Activated CD4-positive, alpha-beta T cell treated with anti-CD3 and anti-CD28 coated beads, Interleukin-2, amount 10 ng/mL, durations not matched to agents 7 days and 5 days (primary cell): ENCODE measurements around the gene PKMYT1. TPM values are rescaled to one million over a fixed set of nuclear protein-coding genes. Genes with fewer than 3 reads are reported as not detected.

Experiments used
- CTCF ChIA-PET: fragments of 350-600 bp; sonication (Branson Sonifier 250); formaldehyde crosslinking; loops from one replicate; lab custom pipeline; 2021; ENCODE audit warnings: antibody characterized with exemption; lab: Charles Lee
- POLR2A ChIA-PET: fragments of 350-600 bp; sonication (Branson Sonifier 250); formaldehyde crosslinking; loops from one replicate; lab custom pipeline; 2021; ENCODE audit warnings: antibody characterized with exemption; lab: Charles Lee
- DNase-seq: peaks from one replicate; pipeline ENCODE4 v3.0.0-alpha.2; 2020
- H3K27ac Mint-ChIP-seq: one replicate; pipeline ENCODE4 v1.8.0; 2021; ENCODE audit warnings: mild to moderate bottlenecking, moderate library complexity, mixed read lengths
- H3K27me3 Mint-ChIP-seq: one replicate; pipeline ENCODE4 v1.8.0; 2021; ENCODE audit warnings: mixed read lengths
- H3K36me3 Mint-ChIP-seq: one replicate; pipeline ENCODE4 v1.8.0; 2021; ENCODE audit warnings: low read depth, mixed read lengths
- H3K4me1 Mint-ChIP-seq: one replicate; pipeline ENCODE4 v1.8.0; 2021; ENCODE audit warnings: mixed read lengths
- H3K4me3 Mint-ChIP-seq: one replicate; pipeline ENCODE4 v1.8.0; 2021; ENCODE audit warnings: mild to moderate bottlenecking, moderate library complexity, mixed read lengths
- H3K9me3 Mint-ChIP-seq: one replicate; pipeline ENCODE4 v1.8.0; 2021; ENCODE audit warnings: mixed read lengths
- total RNA-seq, 2 experiments: library from RNA; stranded (reverse); gene quantifications; one replicate each; pipeline ENCODE4 v1.2.3, GENCODE V29; 2021

PKMYT1 gene
- total RNA-seq, 2 experiments from 2014 or later, result 122 to 151 TPM

DNA sequence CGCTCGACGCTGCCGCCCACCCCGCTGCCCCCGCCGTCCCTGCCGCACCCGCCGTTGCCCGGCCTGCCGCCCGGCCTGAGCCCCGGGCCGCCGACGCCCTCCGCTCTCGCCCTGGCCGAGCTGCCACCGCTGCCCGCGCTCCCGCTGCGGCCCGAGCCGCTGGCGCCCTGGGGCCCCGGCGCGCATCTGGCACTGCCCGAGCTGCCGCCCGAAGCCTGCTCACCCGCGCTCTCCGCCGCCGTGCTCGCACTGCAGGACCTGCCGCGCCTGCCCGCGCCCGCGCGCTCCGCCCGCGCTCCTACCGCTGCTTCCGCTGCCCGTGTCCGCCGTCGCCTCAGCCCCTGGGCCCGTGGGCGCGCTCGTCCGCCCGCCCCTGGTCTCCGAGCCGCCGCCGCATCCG lies 24.1 kb upstream of the PKMYT1 start:
- peaks cover 21% of the 10 kb centered on the region for H3K27me3 Mint-ChIP-seq
- no peaks in the 10 kb centered on the region for H3K36me3 Mint-ChIP-seq
- POLR2A ChIA-PET, result no interaction called here
- no peak overlapping the region for H3K27ac Mint-ChIP-seq
- DNase-seq, result no peak
- CTCF ChIA-PET, result interaction anchor here (0.6 to 2.2 kb wide), 19 partner anchors 10 to 719 kb away, joined by 3 to 8 read pairs (median 5); partner anchors contain the start of genes PKMYT1 and TNFRSF12A
- no peak overlapping the region for H3K4me3 Mint-ChIP-seq
- H3K4me1 Mint-ChIP-seq, result peaks cover 33% of the 10 kb centered on the region
- no peaks in the 10 kb centered on the region for H3K9me3 Mint-ChIP-seq

GRCh38 chr16:3003582-3004270 lies 23.5 kb upstream of the PKMYT1 start:
- no peaks in the 10 kb centered on the region for H3K36me3 Mint-ChIP-seq
- H3K9me3 Mint-ChIP-seq, result no peaks in the 10 kb centered on the region
- H3K27ac Mint-ChIP-seq, result no peak overlapping the region
- peaks cover 23% of the 10 kb centered on the region for H3K27me3 Mint-ChIP-seq
- peak overlapping the region; percentile 66 for H3K4me3 Mint-ChIP-seq
- peak; percentile 98 for DNase-seq
- ChIA-PET POLR2A (no interaction called here), CTCF (interaction anchor here (0.6 to 2.1 kb wide), 17 partner anchors 9 to 720 kb away, joined by 3 to 8 read pairs (median 5); partner anchors contain the start of genes PKMYT1 and TNFRSF12A)
- peaks cover 31% of the 10 kb centered on the region for H3K4me1 Mint-ChIP-seq

DNA sequence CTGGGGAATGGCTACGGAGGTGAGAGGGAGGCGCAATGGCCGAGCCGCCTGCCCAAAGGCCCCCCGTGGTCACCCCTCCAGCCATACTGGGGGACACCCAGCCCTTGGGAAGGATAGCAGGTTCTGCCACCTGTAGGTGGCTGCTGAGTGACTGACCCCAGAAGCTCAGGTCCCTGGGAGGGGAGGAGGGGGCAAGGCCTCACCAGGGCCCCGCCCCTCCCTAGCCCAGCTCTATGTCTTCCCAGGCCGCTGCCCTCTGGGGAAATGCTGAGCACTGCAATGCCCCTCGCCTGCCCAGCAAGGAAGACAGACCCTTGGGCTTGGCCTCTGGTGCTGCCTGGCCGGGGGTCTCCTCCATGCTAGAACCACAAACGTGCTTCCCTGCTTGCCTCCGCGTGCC lies 21.1 kb upstream of the PKMYT1 start:
- H3K27ac Mint-ChIP-seq, result no peak overlapping the region
- H3K4me1 Mint-ChIP-seq, result peaks cover 12% of the 10 kb centered on the region
- H3K4me3 Mint-ChIP-seq, result no peak overlapping the region
- H3K27me3 Mint-ChIP-seq, result peaks cover 10% of the 10 kb centered on the region
- ChIA-PET POLR2A (no interaction called here), CTCF (interaction anchor here (1.2 to 1.4 kb wide), 4 partner anchors 11 to 28 kb away, joined by 3 to 5 read pairs (median 3); no protein-coding TSS in a partner anchor)
- no peak for DNase-seq
- H3K36me3 Mint-ChIP-seq, result no peaks in the 10 kb centered on the region
- H3K9me3 Mint-ChIP-seq, result no peaks in the 10 kb centered on the region

DNA sequence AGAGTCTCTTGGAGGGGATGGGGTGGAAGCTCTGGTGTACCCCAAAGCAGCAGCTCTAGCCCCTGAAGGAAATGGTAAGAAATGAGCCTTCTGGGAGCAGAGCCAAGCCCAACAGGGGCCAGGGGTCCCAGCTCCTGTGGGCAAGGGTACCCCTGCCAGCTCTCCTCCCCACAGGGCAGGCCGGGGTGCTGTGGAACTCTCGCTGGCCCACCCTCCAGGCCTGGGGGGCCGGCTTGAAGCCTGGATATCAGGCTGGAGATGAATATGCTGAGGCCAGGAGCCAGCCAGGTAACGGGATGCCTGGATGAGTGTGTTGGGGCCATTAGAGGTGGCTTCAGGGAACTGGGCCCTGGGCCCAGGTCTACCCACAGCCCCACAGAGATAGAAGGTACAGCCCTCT lies 20.3 kb upstream of the PKMYT1 start:
- no peak overlapping the region for H3K27ac Mint-ChIP-seq
- ChIA-PET POLR2A (interaction anchor here (0.6 kb wide), 1 partner anchor 24 kb away, joined by 3 read pairs; no protein-coding TSS in a partner anchor), CTCF (interaction anchor here (1.0 to 1.5 kb wide), 5 partner anchors 10 to 27 kb away, joined by 3 to 5 read pairs (median 3); a partner anchor contains a TSS)
- peaks cover 6% of the 10 kb centered on the region for H3K27me3 Mint-ChIP-seq
- no peaks in the 10 kb centered on the region for H3K36me3 Mint-ChIP-seq
- H3K9me3 Mint-ChIP-seq, result no peaks in the 10 kb centered on the region
- no peak overlapping the region for H3K4me3 Mint-ChIP-seq
- H3K4me1 Mint-ChIP-seq, result peaks cover 9% of the 10 kb centered on the region
- DNase-seq, result no peak

DNA sequence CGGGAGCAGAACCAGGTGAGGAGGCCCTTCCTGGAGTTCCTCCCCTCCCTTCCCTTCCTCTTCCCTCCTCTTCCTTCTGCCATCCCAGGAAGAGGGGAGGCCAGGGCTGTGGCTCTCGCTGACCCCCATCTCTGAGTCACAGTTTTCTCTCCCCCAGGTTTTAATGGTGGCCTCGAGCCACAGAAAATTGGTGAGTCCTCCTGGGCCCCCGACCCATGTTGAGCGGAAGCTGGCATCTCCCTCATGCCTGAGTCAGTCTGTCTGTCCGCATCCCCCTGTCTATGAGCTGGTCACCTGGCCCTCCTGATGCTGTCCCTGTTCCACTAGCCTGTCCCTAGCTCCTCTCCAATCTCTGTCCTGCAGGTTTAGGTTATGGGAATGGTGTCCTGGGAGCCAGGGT lies 19.7 kb upstream of the PKMYT1 start:
- POLR2A ChIA-PET, result no interaction called here
- Mint-ChIP-seq H3K9me3 (no peaks in the 10 kb centered on the region), H3K4me3 (no peak overlapping the region), H3K27ac (no peak overlapping the region), H3K36me3 (no peaks in the 10 kb centered on the region), H3K27me3 (peaks cover 5% of the 10 kb centered on the region), H3K4me1 (peaks cover 8% of the 10 kb centered on the region)
- CTCF ChIA-PET, result interaction anchor here (0.6 to 1.5 kb wide), 4 partner anchors 10 to 626 kb away, joined by 3 to 4 read pairs (median 3); a partner anchor contains a TSS
- no peak for DNase-seq

GRCh38 chr16:2996298-2996697 lies 16.1 kb upstream of the PKMYT1 start:
- Mint-ChIP-seq H3K27me3 (peaks cover 2% of the 10 kb centered on the region), H3K36me3 (no peaks in the 10 kb centered on the region), H3K4me1 (no peaks in the 10 kb centered on the region), H3K4me3 (no peak overlapping the region), H3K27ac (no peak overlapping the region), H3K9me3 (no peaks in the 10 kb centered on the region)
- DNase-seq, result no peak
- ChIA-PET CTCF (interaction anchor here (0.5 to 0.8 kb wide), 2 partner anchors 68 to 704 kb away, joined by 3 read pairs; no protein-coding TSS in a partner anchor), POLR2A (no interaction called here)

DNA sequence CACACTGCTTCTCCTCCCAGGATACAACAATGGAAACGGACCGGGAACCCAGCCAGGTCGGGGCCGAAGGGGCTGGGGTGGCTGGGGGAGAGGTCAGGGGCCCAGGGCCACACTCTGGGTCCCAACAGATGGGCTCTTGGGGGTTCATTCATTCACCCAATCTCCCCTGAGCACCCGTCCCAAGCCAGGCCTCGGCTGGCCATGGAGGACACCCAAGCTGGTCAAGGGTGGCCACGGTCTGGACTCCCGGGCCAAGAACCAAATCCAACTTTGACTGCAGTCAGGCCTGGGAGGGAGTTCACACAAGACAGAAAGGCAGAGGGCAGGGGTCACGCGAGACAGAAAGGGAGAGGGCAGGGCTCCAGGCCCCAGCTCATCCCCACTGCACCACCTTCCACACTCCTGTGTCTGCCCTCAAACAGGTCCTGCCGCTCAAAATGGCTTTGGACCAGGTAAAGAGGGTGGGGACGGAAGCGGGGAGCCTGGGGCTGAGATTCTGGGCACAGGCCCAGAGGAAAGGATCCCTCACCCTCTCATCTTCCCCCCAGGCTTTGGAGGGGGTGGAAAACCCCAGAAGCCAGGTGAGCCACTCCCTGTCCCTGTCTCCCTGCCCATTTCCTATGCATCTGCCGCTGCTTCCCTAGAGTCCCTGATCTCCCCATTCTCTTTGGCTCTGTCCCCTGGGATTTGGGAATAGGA lies 12.3 kb upstream of the PKMYT1 start:
- ChIA-PET POLR2A (no interaction called here), CTCF (interaction anchor here (0.9 kb wide), 1 partner anchor 66 kb away, joined by 3 read pairs; no protein-coding TSS in a partner anchor)
- no peaks in the 10 kb centered on the region for H3K9me3 Mint-ChIP-seq

DNA sequence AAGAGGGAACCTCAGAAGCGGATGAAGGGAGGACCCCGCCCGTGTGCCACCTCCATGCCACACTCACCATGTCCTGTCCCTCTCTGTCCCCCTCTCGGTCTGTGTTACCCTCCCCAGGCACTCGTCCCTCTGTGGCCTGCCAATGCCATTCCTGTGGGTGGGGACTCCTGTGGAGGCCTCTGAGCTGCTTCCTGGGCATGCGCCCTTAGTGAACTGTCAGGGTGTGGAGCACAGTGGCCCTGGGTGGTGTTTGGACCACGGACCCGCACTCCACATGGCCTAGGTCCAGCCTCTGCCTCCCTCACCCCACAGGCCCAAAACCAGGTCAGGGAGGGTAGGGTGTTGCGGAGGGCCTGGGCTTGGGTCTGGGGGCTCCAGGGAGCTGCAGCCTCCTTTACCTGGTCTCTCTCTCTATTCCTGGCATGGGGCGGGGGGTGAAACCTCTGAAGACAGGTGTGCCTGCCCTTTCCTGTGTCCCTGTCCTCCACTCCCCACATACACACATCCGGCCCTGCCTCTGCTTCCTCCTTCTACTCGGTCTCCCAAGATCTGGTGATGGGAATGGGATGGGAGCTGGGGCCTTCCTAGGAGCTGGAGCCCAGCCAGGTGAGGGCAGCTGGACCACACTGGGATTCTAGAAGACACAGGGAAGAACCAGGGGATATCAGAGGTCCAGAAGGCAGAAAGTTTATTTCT lies 11.5 kb upstream of the PKMYT1 start:
- no peak overlapping the region for H3K4me3 Mint-ChIP-seq

More for the DNA sequence above, 12.3 kb upstream of the PKMYT1 start:
- H3K36me3 Mint-ChIP-seq, result no peaks in the 10 kb centered on the region
- H3K27me3 Mint-ChIP-seq, result no peaks in the 10 kb centered on the region
- H3K4me1 Mint-ChIP-seq, result no peaks in the 10 kb centered on the region
- DNase-seq, result no peak
- no peak overlapping the region for H3K4me3 Mint-ChIP-seq
- H3K27ac Mint-ChIP-seq, result no peak overlapping the region

GRCh38 chr16:2990891-2991290 lies 10.6 kb upstream of the PKMYT1 start:
- H3K27me3 Mint-ChIP-seq, result no peaks in the 10 kb centered on the region
- no peak overlapping the region for H3K4me3 Mint-ChIP-seq
- H3K9me3 Mint-ChIP-seq, result no peaks in the 10 kb centered on the region
- ChIA-PET POLR2A (no interaction called here), CTCF (interaction anchor here (1.4 to 2.8 kb wide), 2 partner anchors 10 to 13 kb away, joined by 3 to 8 read pairs; no protein-coding TSS in a partner anchor)
- no peak overlapping the region for H3K27ac Mint-ChIP-seq
- no peaks in the 10 kb centered on the region for H3K4me1 Mint-ChIP-seq
- DNase-seq, result no peak
- no peaks in the 10 kb centered on the region for H3K36me3 Mint-ChIP-seq

More for the DNA sequence above, 11.5 kb upstream of the PKMYT1 start:
- CTCF ChIA-PET, result interaction anchor here (0.9 to 2.8 kb wide), 2 partner anchors 12 to 67 kb away, joined by 3 to 8 read pairs; no protein-coding TSS in a partner anchor
- no peaks in the 10 kb centered on the region for H3K36me3 Mint-ChIP-seq
- H3K9me3 Mint-ChIP-seq, result no peaks in the 10 kb centered on the region
- no peaks in the 10 kb centered on the region for H3K27me3 Mint-ChIP-seq
- no peak overlapping the region for H3K27ac Mint-ChIP-seq
- POLR2A ChIA-PET, result no interaction called here
- no peak for DNase-seq
- H3K4me1 Mint-ChIP-seq, result no peaks in the 10 kb centered on the region

DNA sequence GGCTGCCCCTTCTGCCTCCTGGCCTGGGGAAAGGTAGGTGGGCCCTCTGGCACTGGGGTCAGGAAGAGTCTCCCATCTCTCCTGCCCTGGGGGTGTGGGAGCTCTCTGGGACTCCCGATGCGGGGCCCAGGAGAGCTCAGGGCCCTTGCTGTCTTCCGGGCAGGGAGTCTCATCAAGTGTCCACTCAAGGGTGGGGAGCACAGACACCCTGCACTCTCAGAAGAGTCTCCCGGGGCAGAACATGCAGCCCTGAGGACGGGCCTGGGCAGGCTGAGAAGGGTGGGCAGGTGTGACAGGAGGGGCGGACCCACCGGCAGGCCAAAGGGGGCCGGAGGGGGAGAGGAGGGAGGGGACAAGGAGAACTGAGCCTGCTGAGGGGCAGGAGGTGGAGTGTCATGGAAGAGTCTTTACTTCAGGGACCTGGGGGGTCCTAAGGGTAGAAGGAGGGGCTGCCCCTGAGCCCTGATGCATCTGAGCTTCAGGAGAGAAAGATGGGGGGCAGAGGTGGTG lies 8.4 kb upstream of the PKMYT1 start:
- no peaks in the 10 kb centered on the region for H3K27me3 Mint-ChIP-seq
- ChIA-PET POLR2A (no interaction called here), CTCF (interaction anchor here (0.9 to 1.8 kb wide), 2 partner anchors 13 to 23 kb away, joined by 3 to 4 read pairs; no protein-coding TSS in a partner anchor)
- no peak for DNase-seq
- no peak overlapping the region for H3K27ac Mint-ChIP-seq
- no peak overlapping the region for H3K4me3 Mint-ChIP-seq
- peaks cover 6% of the 10 kb centered on the region for H3K4me1 Mint-ChIP-seq
- H3K9me3 Mint-ChIP-seq, result no peaks in the 10 kb centered on the region
- no peaks in the 10 kb centered on the region for H3K36me3 Mint-ChIP-seq

- peaks cover 8% of the 10 kb centered on the region for H3K4me1 Mint-ChIP-seq
- ChIA-PET CTCF (interaction anchor here (1.0 to 1.8 kb wide), 3 partner anchors 12 to 16 kb away, joined by 3 to 4 read pairs (median 3); no protein-coding TSS in a partner anchor), POLR2A (no interaction called here)
- H3K27ac Mint-ChIP-seq, result no peak overlapping the region
- no peak for DNase-seq
- no peaks in the 10 kb centered on the region for H3K27me3 Mint-ChIP-seq
- no peaks in the 10 kb centered on the region for H3K9me3 Mint-ChIP-seq
- no peaks in the 10 kb centered on the region for H3K36me3 Mint-ChIP-seq
- no peak overlapping the region for H3K4me3 Mint-ChIP-seq
These were observed 7.6 kb upstream of the PKMYT1 start for GRCh38 chr16:2987833-2988232.

GRCh38 chr16:2987286-2987685 lies 7.0 kb upstream of the PKMYT1 start:
- no peak overlapping the region for H3K4me3 Mint-ChIP-seq
- ChIA-PET POLR2A (no interaction called here), CTCF (interaction anchor here (1.0 to 1.8 kb wide), 3 partner anchors 12 to 17 kb away, joined by 3 to 4 read pairs (median 3); no protein-coding TSS in a partner anchor)
- no peaks in the 10 kb centered on the region for H3K36me3 Mint-ChIP-seq
- no peaks in the 10 kb centered on the region for H3K9me3 Mint-ChIP-seq
- H3K4me1 Mint-ChIP-seq, result peaks cover 10% of the 10 kb centered on the region
- DNase-seq, result no peak
- H3K27ac Mint-ChIP-seq, result no peak overlapping the region
- no peaks in the 10 kb centered on the region for H3K27me3 Mint-ChIP-seq
